GM19043 (cell line): ENCODE data around the gene CYP4F3.
"Not testable (repeated sequence)": the region's sequence is repeated elsewhere in the genome, so short reads cannot be mapped to it uniquely, and the experiment has no call there.

Experiments
- ATAC-seq: cut with Tn5 transposase; IDR thresholded peaks from one replicate; pipeline ENCODE4 v1.9.1; 2021; ENCODE audit warnings: low read depth; ENCODE audit not compliant: unreplicated experiment

CYP4F3 gene

GRCh38 chr19:15640294-15640903, at the start of gene CYP4F3:
CYP4F3 (plus strand) TSS chr19:15640897; CDS start chr19:15641416, 519 bp downstream.
- no peak for ATAC-seq

- ATAC-seq = no peak
Observed at GRCh38 chr19:15591796-15592195, 48.9 kb upstream of the CYP4F3 start.

GRCh38 chr19:15592506-15592905, 48.2 kb upstream of the CYP4F3 start:
- ATAC-seq = not testable (repeated sequence)

- not testable (repeated sequence) for ATAC-seq
Observed at GRCh38 chr19:15593766-15594165, 46.9 kb upstream of the CYP4F3 start.

GRCh38 chr19:15595069-15595468, 45.6 kb upstream of the CYP4F3 start:
- ATAC-seq = no peak

- ATAC-seq = not testable (repeated sequence)
Observed at GRCh38 chr19:15607978-15608925, 32.4 kb upstream of the CYP4F3 start.

GRCh38 chr19:15609261-15609660, 31.4 kb upstream of the CYP4F3 start:
- ATAC-seq = no peak

GRCh38 chr19:15612342-15612741, 28.4 kb upstream of the CYP4F3 start:
- ATAC-seq = no peak

GRCh38 chr19:15613338-15613737, 27.4 kb upstream of the CYP4F3 start:
- no peak for ATAC-seq

GRCh38 chr19:15614507-15615379, 26.0 kb upstream of the CYP4F3 start, which contains the start of gene CYP4F8:
CYP4F8 (plus strand) TSS chr19:15615218; CDS start chr19:15615617, 399 bp downstream.
- ATAC-seq = no peak

GRCh38 chr19:15615526-15615925, 25.2 kb upstream of the CYP4F3 start:
- no peak for ATAC-seq

GRCh38 chr19:15616183-15616582, 24.5 kb upstream of the CYP4F3 start:
- ATAC-seq = no peak

- ATAC-seq = no peak
Observed at GRCh38 chr19:15616627-15617270, 23.9 kb upstream of the CYP4F3 start.

- no peak for ATAC-seq
Observed at GRCh38 chr19:15618321-15618720, 22.4 kb upstream of the CYP4F3 start.

- ATAC-seq = no peak
Observed at GRCh38 chr19:15621801-15622200, 18.9 kb upstream of the CYP4F3 start.

- ATAC-seq = no peak
Observed at GRCh38 chr19:15622991-15623390, 17.7 kb upstream of the CYP4F3 start.

- ATAC-seq = no peak
Observed at GRCh38 chr19:15623711-15624318, 16.9 kb upstream of the CYP4F3 start.

- ATAC-seq = no peak
Observed at GRCh38 chr19:15628236-15629002, 12.3 kb upstream of the CYP4F3 start.
